HG03097 (cell line): ENCODE results near the gene HS6ST1.
"Not testable (repeated sequence)": the region's sequence is repeated elsewhere in the genome, so short reads cannot be mapped to it uniquely, and the experiment has no call there.

Experiments used
- ATAC-seq: cut with Tn5 transposase; IDR thresholded peaks from one replicate; pipeline ENCODE4 v1.9.1; 2021; ENCODE audit not compliant: unreplicated experiment, low FRiP score

HS6ST1 gene

GRCh38 chr2:128252086-128252485 is 66.6 kb downstream of the HS6ST1 start:
- not testable (repeated sequence) for ATAC-seq

- ATAC-seq = no peak
Observed at GRCh38 chr2:128250229-128251025, 68.2 kb downstream of the HS6ST1 start.

- ATAC-seq = no peak
Observed at GRCh38 chr2:128249555-128249954, 69.1 kb downstream of the HS6ST1 start.

- ATAC-seq = no peak
Observed at GRCh38 chr2:128245813-128246212, 72.9 kb downstream of the HS6ST1 start.

- no peak for ATAC-seq
Observed at GRCh38 chr2:128241896-128242295, 76.8 kb downstream of the HS6ST1 start.

- no peak for ATAC-seq
Observed at GRCh38 chr2:128237911-128238697, 80.6 kb downstream of the HS6ST1 start.

- no peak for ATAC-seq
Observed at GRCh38 chr2:128237081-128237534, 81.6 kb downstream of the HS6ST1 start.

GRCh38 chr2:128236491-128237035 is 82.1 kb downstream of the HS6ST1 start:
- no peak for ATAC-seq

GRCh38 chr2:128235581-128235980 is 83.1 kb downstream of the HS6ST1 start:
- no peak for ATAC-seq

GRCh38 chr2:128234613-128235012 is 84.1 kb downstream of the HS6ST1 start:
- ATAC-seq = no peak

GRCh38 chr2:128233790-128234395 is 84.8 kb downstream of the HS6ST1 start:
- ATAC-seq = no peak

GRCh38 chr2:128232965-128233789 is 85.5 kb downstream of the HS6ST1 start:
- peak; percentile 97 for ATAC-seq

- no peak for ATAC-seq
Observed at GRCh38 chr2:128228894-128229293, 89.8 kb downstream of the HS6ST1 start.

- ATAC-seq = no peak
Observed at GRCh38 chr2:128227862-128228261, 90.8 kb downstream of the HS6ST1 start.

GRCh38 chr2:128219891-128220290 is 98.8 kb downstream of the HS6ST1 start:
- ATAC-seq = no peak

- no peak for ATAC-seq
Observed at GRCh38 chr2:128217671-128218070, 101.0 kb downstream of the HS6ST1 start.

GRCh38 chr2:128215897-128216642 is 102.6 kb downstream of the HS6ST1 start:
- ATAC-seq = no peak
